SU-DHL-6 (cell line): ENCODE data around the gene RAET1L.

Source experiments
- H2AFZ ChIP-seq: fragments of 200-600 bp; sonication (generic); 2 replicates; pipeline ENCODE4 v1.6.1; 2014; ENCODE audit warnings: low read depth, mild to moderate bottlenecking, moderate library complexity, mixed read lengths, antibody characterized with exemption, low read length; ENCODE audit not compliant: severe bottlenecking
- H3F3A ChIP-seq: fragments of 200-600 bp; shearing (Covaris generic); 2 replicates; pipeline ENCODE4 v1.6.0; 2016; ENCODE audit warnings: antibody characterized with exemption, mild to moderate bottlenecking; ENCODE audit not compliant: insufficient read depth
- H3K27ac ChIP-seq: fragments of 200-600 bp; sonication (generic); 2 replicates; pipeline ENCODE4 v1.5.1; 2016; ENCODE audit warnings: low read depth, mild to moderate bottlenecking, low read length, moderate library complexity, mixed read lengths
- H3K27me3 ChIP-seq: fragments of 200-600 bp; sonication (generic), shearing (Covaris generic); 2 replicates; pipeline ENCODE4 v1.6.0; 2014; ENCODE audit warnings: mild to moderate bottlenecking, low read length
- H3K36me3 ChIP-seq: fragments of 200-600 bp; sonication (generic); 2 replicates; pipeline ENCODE4 v1.6.1; 2014; ENCODE audit warnings: mild to moderate bottlenecking, low read length, mixed read lengths
- H3K4me2 ChIP-seq: fragments of 300-600, 200-600 bp; shearing (Covaris generic), sonication (generic); 2 replicates; pipeline ENCODE4 v1.6.0; 2014; ENCODE audit warnings: low read length, low read depth, mild to moderate bottlenecking; ENCODE audit not compliant: poor library complexity, severe bottlenecking
- H3K4me3 ChIP-seq: fragments of 200-600 bp; sonication (generic); 2 replicates; pipeline ENCODE4 v1.5.1; 2014; ENCODE audit warnings: antibody characterized with exemption, low read length, mild to moderate bottlenecking, mixed read lengths; ENCODE audit not compliant: insufficient read depth, poor library complexity, severe bottlenecking
- H3K79me2 ChIP-seq: fragments of 200-600 bp; sonication (generic); 2 replicates; pipeline ENCODE4 v1.6.1; 2014; ENCODE audit warnings: mild to moderate bottlenecking, low read length, moderate library complexity; ENCODE audit not compliant: insufficient read depth
- H3K9ac ChIP-seq: fragments of 200-600 bp; sonication (generic); 2 replicates; pipeline ENCODE4 v1.7.0; 2014; ENCODE audit warnings: mild to moderate bottlenecking, low read length
- H3K9me2 ChIP-seq: fragments of 200-600 bp; sonication (generic); replicated peaks from 2 replicates; pipeline ENCODE4 v1.6.1; 2014; ENCODE audit warnings: low read length; ENCODE audit not compliant: insufficient read depth
- H3K9me3 ChIP-seq: fragments of 200-600 bp; sonication (generic); 2 replicates; pipeline ENCODE4 v1.6.1; 2014; ENCODE audit warnings: low read length, mixed read lengths; ENCODE audit not compliant: insufficient read depth
- H4K20me1 ChIP-seq: fragments of 200-600 bp; sonication (generic); 2 replicates; pipeline ENCODE4 v1.6.1; 2014; ENCODE audit warnings: low read depth, mild to moderate bottlenecking, antibody characterized with exemption, low read length, moderate library complexity, mixed read lengths
- CTCF ChIP-seq: fragments of 200-600 bp; sonication (generic); IDR thresholded peaks from one replicate; pipeline ENCODE4 v1.5.1; 2017; ENCODE audit warnings: antibody characterized with exemption, mild to moderate bottlenecking, low read length, moderate library complexity; ENCODE audit not compliant: insufficient read depth, poor library complexity, severe bottlenecking
- EZH2phosphoT487 ChIP-seq: fragments of 200-600 bp; sonication (generic), shearing (Covaris generic); conservative IDR thresholded peaks from 2 replicates; pipeline ENCODE4 v1.6.1; 2018; ENCODE audit warnings: mild to moderate bottlenecking, antibody characterized with exemption, low read length, moderate library complexity, mixed read lengths

Gene RAET1L

DNA sequence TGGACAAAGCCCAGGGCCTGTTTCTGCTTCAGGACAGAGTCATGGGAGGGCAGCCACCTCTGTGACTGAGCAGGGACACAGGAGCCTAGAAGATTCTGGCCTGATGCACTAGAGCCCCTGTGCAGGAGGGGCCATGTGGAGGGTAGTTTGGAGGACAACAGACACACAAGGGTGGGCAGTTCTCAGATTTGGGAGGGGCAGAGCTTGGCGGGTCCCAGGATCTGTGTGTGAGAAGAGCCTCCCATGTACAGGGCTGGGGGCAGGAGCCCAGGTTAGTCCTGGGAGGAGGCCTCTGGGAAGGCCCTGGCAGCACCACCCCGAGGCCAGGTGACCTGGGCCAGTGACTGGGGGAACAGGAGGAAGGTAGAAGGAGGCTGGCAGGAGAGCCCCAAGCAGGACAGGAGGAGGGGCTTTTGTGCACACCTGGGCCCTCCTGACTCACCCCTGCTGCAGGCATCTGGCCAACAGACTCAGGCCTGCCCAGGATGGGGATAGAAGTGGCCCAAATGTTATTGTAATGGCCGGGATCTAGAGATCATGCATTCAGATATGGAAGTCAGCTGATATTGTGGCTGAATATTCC, 45.0 kb upstream of the RAET1L start:
- H3K4me2 ChIP-seq: no peak overlapping the region
- no peak overlapping the region for H3K4me3 ChIP-seq
- H3K9me3 ChIP-seq: no peaks in the 10 kb centered on the region
- H3K9ac ChIP-seq: no peak overlapping the region
- H3K36me3 ChIP-seq: no peaks in the 10 kb centered on the region
- H3F3A ChIP-seq: no peaks in the 10 kb centered on the region
- no peaks in the 10 kb centered on the region for H3K9me2 ChIP-seq
- H2AFZ ChIP-seq: no peak overlapping the region
- no peaks in the 10 kb centered on the region for H3K27me3 ChIP-seq
- H3K79me2 ChIP-seq: no peaks in the 10 kb centered on the region
- H3K27ac ChIP-seq: no peak overlapping the region
- H4K20me1 ChIP-seq: no peaks in the 10 kb centered on the region
- TF ChIP-seq CTCF (no peak), EZH2phosphoT487 (no peak)

DNA sequence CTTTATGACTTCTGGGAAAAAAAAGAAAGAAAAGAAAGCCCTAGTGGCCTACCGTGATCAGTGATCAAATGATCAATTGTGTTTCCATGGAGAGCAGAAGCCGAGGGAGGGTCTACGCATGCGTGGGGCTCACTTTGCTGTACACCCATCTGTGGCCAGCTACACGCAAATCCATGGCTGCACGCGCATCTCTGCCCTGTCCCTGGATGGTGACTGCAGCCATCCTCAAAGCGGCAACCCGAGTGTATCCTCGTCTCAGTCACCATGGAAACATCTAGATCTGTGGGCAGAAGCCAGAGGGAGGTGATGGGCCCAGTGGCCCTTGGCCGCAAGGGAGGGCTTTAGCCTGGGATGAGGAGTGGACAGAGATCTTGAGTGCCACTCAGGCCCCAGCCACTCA, 44.4 kb upstream of the RAET1L start:
- Histone ChIP-seq H3K27me3 (no peaks in the 10 kb centered on the region), H2AFZ (no peak overlapping the region), H3K27ac (no peak overlapping the region), H3F3A (no peaks in the 10 kb centered on the region), H3K9me3 (no peaks in the 10 kb centered on the region), H3K4me2 (peak overlapping the region; percentile 63), H3K79me2 (no peaks in the 10 kb centered on the region), H4K20me1 (no peaks in the 10 kb centered on the region), H3K4me3 (no peak overlapping the region), H3K36me3 (no peaks in the 10 kb centered on the region), H3K9me2 (no peaks in the 10 kb centered on the region), H3K9ac (no peak overlapping the region)
- no peak for TF ChIP-seq CTCF
- no peak for TF ChIP-seq EZH2phosphoT487

DNA sequence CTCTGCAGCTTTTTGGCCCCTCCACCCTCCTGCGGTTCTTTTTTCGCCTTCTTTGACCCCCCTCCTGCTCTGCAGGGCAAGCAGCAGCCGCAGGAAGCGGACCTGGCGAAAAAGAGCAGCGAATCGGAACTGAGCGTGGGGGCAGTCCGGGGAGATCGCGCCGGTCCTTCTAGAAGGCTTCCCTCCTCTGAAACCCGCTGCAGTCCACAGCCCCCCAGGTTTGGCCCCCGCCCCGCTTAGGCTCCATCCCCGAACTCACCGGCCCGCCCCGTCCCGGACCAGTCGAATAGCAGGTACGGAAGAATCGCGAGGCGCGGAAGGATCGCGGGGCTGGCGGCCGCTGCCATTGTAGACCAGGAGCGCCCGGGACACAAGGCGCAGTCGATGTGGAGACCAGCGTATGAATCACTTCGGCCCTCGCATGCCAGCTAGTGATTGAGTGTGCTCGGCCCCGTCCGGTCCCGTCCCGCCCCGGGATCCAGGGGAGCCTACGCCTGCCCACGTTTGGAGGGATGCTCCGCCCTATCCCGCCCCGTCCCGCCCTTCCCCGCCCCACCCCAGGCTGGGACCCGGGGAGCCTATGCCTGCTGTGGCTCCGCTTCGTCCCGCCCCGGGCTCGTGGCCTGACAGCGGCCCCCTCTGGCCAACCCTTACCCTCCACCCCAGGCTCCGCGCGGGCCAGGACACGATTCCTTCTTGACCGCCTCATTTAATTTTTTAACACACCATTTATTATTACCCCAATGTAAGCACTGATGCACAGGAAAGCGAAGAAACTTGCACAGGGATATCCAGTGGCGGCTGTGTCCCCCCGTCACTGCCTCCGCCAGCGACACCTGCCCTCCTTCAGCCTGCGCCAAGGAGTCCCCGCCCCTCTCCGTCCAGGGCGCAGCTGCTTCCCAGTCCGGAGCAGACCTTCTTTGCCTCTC, 43.7 kb upstream of the RAET1L start, which contains the start of gene ULBP3:
ULBP3 (minus strand) TSS at position 402 of the 929 bp plus-strand sequence; CDS start at position 347, 55 bp downstream.
- Histone ChIP-seq H4K20me1 (no peaks in the 10 kb centered on the region), H3K27me3 (no peaks in the 10 kb centered on the region), H2AFZ (peak within 1 kb of the TSS; percentile 92), H3K9me2 (no peaks in the 10 kb centered on the region), H3K79me2 (no peaks in the 10 kb centered on the region), H3K36me3 (no peaks in the 10 kb centered on the region), H3K4me3 (peak within 1 kb of the TSS; percentile 84), H3F3A (no peaks in the 10 kb centered on the region), H3K9me3 (no peaks in the 10 kb centered on the region), H3K27ac (no peak within 1 kb of the TSS), H3K9ac (peak within 1 kb of the TSS; percentile 67), H3K4me2 (peak within 1 kb of the TSS; percentile 63)
- TF ChIP-seq EZH2phosphoT487 (no peak), CTCF (peak; percentile 67)
